NK-92 (cell line): ENCODE data around the gene TMA7B.
"Not testable (repeated sequence)": the region's sequence is repeated elsewhere in the genome, so short reads cannot be mapped to it uniquely, and the experiment has no call there.

Experiments used
- DNase-seq: peaks from one replicate; lab custom pipeline; 2025; ENCODE audit not compliant: unreplicated experiment; lab: John Stamatoyannopoulos, UW

The TMA7B gene

DNA sequence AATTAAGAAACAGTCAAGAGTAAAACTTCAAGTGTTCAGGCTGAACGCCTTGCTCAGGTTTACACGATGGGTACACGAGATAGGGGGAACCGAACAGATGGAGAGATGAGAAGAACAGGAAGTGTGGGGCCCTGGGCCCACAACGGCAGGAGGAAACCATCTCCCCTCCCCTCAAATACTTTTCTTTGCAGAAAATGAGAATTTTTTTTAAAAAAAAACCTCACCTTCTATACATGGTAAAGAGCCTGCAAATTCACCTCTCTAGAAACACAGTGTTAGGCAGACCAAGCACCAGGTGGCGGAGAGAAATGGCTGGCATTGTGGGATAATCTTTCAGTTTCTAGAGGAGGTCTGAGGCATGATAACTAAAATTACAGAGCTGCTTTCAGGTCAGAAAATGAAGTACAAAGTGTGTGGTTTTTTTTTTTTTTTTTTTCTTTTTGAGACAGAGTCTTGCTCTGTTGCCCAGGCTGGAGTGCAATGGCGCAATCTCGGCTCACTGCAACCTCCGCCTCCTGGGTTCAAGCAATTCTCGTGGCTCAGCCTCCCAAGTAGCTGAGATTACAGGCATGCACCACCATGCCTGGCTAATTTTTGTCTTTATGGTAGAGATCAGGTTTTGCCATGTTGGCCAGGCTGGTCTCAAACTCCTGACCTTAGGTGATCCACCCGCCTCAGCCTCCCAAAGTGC lies 8.4 kb upstream of the TMA7B start:
- not testable (repeated sequence) for DNase-seq

DNA sequence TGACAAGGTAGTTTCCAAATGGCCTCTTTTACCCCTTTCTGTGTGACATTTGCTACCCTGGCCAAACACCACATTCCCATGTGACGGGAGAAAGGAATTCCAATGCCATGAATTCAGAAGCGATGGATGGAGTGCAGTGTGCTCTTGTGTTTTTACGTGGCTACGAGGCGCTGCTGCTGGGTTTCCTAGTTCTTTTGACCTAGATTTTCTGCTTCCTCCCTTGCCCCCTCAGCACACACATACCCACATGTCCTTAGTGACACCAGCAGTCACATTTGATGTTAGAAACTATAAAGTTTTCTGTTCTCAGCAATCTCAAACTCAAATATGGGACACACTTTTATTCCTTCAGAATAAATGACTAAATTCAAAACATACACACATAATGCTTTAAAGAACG lies 7.8 kb upstream of the TMA7B start:
- no peak for DNase-seq

DNA sequence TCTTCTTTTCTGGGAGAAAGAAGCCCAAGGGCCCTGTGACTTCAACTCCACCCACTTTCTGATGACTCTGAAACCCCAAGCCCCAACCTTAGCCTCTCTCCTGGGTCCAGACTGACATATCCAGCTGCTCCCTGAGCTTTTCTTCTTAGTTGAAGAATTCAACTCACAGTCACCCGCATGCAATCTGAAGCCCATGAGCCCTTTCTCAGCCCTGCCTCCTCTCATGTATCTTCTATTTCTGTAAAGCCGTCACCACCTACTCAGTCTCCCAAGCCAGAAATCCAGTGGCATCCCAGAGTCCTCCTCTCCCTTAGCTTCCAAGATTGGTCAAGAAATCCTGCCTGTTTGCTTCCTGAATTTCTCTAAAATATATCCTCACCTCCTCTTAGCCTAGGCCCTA lies 7.1 kb upstream of the TMA7B start:
- no peak for DNase-seq

DNA sequence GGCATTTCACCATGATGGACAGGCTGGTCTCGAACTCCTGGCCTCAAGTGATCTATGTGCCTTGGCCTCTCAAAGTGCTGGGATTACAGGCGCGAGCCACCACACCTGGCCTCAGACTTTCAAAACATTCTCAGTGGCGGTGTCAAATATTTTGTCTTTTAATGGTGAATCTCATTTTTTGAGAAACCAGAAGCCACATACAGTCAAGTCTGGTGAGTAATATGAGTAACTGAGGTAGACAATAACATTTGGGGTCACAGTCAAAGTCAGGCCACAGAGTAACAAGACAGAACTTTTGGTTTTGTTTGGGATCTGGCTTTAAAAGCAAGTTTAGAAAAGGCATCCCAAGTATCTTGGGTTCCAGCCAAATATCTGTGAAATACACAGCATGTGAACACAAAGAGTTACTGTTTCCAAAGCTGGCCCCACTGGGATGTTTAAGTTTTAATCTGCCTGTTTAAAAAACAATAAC lies 5.6 kb upstream of the TMA7B start:
- DNase-seq: no peak

DNA sequence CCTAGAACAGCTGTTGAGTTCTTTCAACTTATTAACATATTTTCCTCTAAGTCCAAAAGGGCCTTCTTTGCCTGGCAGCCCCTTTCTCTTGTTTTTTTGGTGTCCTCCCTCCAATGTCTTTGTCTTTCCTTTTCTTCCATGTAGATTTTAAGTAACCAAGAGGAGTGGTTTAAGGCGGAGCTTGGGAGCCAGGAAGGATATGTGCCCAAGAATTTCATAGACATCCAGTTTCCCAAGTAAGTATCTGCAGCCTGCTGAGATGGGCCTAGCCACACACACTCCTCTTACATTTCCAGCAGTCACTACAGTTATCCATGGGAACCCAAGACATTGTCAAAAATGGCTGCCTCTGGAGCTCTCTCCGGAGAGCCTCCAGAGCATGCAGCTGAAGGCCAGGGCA lies 4.5 kb upstream of the TMA7B start:
- no peak for DNase-seq

DNA sequence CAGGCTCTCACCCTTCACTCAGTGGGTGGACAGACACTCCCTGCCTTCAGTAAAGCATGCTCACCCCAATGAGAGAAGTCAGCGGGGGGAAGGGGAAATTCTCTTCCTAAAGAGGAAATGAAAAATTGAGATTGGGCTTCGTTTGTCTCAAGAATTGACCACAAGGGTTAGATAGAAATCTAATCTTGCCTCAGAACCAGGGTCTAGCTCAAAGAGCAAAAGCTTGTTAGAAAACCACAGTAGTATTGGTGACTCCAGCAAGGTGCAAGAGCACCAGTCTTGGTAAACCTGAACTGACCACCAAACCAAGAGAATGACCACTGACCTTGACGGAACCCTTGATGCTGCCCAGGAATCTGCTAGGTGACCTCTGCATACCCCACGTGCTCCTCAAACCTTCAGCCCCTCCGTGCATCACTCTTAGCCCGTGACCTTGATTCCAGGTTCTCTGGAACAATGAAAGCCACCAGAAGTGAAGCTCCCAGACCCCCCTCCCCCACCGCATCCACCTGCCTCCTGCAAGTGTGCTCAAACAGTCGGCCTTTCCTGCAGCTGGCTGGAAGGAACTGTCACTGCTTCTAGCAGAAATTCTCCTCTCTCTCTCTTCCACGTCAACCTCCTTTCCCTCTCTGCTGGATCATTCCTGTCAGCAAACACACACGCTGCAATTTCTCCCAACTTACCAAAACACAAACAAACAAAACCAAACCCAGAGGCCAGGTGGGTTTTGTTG lies 3.1 kb upstream of the TMA7B start:
- no peak for DNase-seq

DNA sequence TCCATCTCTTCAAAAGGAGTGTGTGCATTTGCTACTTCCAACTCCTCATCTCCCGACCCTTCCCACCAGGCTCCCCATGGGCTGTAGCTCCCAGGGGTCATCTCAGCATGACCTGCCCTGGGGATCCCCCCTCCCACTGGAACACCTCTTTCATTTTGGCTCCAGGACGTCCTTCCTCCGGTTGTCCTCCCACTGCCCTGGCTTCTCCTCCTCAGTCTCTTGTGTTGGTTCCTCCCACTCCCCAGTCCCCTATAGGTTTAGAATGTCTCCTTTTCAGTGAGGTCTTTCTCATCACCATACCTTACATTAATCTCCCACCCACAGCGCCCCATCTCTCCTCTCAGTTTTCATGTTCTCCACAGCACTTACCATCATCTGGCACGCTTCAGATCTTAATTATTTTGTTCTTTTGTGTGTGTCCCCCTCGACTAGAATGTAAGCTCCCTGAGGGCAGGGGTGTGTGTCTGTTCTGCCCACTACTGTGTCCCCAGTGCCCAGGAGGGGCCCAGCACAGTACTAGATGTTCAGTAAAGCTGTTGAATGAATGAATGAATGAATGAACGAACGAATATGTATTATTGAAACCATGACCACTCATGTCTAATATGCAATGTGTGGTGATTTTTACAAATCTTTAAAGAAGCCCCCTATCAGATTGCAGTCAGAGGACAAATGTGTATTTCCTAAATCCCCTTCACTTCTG lies 2.0 kb upstream of the TMA7B start:
- DNase-seq: no peak

DNA sequence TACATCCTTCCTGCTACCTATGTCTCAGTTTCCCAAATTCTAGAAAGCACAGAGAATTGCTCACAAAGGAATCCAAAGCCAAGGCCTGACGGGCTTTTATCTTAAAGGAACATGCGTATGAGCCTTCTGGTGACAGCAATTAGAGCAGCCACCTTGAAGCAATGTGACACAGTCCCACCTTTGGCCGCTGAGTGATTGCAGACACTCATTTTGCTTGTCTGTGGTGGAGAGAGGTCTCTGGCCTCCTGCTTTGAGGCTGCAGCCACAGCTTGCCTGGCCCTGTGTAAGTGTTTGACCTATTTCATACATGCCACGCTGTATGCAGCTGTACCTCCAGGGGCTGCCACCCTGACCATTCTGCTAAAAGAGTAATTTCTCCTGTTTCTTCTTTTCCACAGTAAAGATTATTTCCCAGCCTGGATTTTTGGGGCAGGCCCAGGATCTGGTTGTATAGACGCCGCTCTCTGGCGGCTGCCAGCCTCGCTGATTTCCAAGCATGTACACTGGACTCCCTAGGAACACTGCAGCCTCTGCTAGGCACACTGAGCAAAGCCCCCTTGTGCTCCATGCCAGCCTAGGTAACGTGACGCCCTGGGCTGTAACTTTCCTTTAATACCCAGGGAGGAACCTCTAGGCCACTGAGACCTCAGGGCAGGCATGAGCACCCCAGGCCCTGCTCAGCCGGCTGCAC lies 1.1 kb upstream of the TMA7B start:
- DNase-seq: no peak

DNA sequence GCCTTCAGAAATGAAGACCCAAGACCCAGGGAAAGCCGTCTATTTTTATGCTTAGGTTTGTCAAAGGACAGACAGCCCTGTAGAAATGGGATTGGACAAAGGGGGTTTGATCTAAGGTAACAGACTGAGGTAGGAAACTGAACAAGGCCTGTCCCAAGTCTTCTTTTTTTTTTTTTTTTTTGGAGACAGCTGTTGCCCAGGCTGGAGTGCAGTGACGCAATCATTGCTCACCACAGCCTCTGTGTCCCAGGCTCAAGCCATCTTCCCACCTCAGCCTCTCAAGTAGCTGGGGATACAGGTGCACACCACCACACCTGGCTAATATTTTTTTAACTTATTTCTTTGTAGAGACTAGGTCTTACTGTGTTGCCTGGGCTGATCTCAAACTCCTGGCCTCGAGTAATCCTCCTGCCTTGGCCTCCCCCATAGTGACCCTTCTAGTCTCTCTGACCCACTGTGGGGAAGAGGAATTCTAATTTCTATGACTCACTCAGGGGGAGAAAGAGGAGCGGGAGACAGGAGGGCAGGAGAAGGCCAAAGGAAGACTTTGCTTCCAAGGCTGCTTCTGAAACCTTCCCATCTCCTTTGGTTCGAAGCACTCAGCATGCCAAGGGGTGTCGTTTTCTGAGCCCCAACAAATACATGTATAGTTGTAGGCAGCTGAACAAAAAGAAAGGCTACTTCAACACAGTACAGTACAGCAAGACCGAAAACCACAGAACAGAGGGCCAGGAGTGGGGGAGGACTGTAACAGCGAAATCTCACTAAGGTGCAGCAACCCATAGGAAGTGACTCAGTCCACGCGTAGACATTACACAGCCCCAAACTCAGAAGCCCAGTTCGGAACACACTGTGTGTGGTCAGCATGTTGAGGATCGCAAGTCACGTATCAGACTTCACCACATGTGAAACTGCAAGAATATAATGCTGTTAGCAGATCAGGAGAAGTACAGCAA lies 872 bp downstream of the TMA7B start:
- DNase-seq: no peak

DNA sequence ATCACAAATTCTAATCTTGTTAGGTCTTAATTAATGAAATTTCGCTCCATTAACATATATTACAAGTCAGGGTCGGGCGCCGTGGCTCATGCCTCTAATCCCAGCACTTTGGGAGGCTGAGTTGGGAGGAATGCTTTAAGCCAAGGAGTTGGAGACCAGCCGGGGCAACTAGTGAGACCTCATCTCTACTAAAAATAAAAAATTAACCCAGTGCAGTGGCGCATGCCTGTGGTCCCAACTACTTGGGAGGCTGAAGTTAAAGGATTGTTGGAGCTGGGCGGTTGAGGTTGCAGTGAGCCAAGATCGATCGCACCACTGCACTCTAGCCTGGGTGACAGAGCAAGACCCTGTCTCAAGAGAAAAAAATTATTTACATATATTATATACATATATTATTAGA lies 1.9 kb downstream of the TMA7B start:
- DNase-seq: no peak

DNA sequence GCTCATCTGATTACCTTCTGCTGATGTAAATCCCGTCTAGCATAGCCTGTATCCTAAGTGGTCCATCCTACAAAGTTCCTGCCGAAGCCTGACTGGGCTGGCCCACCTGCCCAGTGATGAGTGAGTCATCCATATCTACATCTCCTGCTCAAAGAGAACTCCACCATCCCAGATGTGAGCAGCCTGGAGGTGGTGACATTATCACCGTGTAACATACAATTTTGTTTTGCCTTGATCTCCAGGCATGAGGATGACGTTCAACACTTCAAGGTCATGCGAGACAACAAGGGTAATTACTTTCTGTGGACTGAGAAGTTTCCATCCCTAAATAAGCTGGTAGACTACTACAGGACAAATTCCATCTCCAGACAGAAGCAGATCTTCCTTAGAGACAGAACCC lies 5.6 kb downstream of the TMA7B start:
- no peak for DNase-seq

DNA sequence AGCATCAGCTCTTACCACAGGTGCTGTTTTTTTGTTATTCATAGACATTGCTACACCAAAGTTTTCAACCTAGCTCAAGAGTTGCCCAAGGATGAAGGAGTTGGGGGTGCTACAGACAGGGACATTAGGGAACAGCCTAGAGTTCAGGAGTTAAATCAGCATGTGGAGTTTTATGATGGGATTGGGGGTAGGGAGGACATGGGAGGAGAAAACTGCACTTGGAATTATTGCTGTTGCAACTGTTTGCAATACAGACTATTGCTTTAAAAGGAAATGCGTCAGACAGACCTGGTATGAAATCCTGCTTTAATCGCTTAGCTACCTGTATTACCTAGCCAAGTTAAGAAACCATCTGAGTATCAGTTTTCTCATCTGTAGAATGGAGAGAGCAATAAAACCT lies 6.3 kb downstream of the TMA7B start:
- no peak for DNase-seq

DNA sequence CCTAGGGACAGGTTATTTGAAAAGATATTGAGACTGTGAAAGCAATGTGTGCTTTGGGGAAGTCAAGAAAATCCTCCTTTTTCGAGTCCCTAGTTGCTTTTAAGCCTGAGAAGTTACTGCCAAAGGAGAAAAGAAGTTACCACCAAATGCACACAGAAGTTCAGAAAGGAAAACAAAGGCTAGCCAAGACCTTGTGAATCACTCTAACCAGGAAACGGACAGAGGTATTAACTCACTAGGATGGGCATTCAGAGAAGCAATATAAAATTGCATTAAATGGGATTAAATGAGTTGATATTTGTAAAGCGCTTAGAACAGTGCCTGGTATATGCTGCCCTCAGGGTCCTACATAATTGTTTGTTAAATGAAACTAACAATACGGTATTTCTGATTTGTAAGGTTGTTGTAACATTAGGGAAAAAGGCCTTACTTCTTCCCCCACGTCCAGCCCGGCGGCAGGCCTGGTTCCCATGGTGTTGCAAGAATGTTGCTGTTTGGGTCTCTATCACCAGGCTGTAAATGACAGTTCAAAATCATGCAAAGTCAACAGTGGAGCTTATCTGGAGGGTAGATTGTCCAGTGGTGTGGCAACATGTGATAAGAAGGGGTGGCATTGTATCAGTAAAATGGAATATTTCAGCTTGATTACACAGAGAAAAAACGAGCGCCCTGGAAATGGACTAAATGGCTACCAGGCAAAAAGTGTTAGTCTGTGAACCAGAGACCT lies 7.1 kb downstream of the TMA7B start:
- DNase-seq: no peak

DNA sequence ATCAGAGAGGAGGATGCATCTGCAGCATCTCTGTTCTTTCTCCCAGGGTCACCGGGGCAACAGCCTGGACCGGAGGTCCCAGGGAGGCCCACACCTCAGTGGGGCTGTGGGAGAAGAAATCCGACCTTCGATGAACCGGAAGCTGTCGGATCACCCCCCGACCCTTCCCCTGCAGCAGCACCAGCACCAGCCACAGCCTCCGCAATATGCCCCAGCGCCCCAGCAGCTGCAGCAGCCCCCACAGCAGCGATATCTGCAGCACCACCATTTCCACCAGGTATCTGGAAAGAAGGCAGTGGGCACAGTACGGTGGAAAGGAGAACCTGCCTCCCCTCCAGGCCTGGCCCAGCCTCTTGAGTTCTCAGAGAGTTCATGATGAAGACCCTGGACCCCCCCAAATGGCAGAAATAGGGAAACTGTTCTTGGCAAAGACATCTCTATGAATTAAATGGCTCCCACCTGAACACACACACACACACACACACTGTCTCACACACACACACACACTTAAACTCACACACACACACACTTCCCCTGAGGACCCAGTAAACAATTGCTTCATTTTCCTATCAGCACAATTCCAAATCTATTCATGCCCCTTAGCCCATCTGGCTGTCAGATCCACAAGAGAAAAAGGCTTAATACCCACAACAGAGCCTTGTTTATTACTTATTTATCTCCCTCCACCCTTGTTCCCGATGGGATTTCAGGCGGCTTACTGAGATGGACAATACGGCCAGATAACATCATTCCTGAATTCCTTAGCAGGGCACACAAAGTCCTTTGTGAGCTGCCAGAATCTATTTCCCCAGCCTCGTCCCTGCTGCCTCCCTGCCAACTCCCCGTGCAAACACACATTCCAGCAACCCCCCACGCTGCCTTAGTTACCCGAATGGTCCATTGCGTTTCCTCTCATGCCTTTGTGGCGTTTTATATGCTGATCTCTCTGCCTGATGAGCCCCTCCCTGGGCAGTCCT lies 8.1 kb downstream of the TMA7B start:
- no peak for DNase-seq

DNA sequence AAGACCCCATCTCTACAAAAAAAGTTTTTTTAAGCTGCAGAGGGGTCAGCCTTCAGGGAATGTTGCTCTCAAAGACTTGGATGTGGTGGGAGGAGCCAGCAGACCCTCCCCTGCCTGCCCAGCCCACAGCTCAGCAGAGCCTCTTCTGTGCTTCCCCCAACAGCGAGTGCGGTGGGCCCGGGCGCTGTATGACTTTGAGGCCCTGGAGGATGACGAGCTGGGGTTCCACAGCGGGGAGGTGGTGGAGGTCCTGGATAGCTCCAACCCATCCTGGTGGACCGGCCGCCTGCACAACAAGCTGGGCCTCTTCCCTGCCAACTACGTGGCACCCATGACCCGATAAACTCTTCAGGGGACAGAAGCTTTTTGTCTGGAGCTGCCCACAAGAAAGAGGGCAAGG lies 10.5 kb downstream of the TMA7B start:
- DNase-seq: no peak

DNA sequence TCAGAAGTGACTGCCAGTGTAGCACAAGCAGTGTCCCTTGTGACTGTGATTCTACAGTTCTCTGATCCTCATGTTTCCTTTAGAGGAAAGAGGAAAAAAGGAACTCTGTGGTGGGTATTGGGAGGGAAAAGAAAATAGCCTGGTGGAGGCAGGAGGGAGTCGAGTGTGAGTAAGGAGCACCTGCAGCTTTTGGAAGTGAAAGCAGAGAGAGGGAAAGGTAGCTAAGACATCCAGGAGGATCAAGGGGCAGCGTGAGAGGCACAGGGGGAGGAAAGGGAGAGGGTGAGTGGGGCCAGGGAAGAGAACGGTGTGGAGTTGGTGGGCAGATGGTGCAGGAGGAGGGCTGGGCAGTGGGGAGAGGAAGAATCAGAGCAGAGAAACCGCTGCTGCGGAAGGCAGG lies 12.4 kb downstream of the TMA7B start:
- no peak for DNase-seq

DNA sequence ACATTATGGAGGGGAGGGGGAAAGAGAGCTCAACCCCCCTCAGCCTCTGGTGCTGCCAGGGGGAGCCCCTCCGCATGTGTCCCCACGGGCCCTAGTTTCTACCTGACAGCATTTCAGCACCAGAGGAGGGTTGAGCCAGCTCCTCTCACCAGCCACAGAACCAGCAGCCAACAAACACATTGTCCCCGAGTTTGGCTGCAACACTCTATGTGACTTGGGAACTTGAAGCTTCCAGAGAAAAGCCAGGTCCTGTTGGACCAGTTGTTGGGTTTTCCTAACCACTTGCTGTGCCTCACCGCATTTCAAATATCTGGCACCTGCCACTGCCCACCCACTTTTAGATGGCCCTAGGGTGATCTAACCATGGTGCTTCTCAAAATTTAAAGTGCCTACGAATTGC lies 13.5 kb downstream of the TMA7B start:
- DNase-seq: no peak

DNA sequence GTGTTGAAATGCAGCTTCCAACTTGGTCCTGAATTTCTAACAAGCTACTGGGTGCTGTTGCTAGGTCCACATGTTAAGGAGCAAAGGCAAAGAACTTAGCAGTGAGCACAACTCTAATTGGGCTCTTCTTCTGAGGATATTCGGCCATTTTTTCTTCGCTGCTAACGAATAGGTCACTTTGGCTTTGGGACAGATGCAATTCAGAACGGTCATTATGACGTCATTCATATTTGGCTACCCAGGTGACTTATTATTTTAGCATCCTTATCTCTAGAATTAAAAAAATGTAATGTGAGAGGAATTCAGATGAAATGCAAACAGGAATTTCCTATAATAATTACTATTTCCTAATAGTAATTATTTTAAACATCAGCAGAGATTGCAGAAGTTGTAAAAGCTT lies 13.9 kb downstream of the TMA7B start:
- no peak for DNase-seq

DNA sequence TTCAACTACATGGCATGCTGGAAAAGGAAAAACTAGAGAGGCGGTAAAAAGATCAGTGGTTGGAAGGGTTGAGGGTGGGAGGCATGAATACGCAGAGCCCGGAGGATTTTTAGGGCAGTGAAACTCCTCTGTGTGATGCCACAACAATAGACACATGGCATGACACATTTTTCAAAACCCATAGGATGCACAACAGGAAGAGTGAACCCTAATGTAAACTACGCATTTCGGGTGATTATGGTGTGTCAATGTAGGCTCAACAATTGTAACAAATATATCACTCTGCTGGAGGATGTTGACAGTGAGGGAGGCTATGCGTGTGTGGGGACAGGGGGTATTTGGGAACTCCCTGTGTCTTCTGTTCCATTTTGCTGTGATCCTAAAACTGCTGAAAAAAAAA lies 18.9 kb downstream of the TMA7B start:
- DNase-seq: no peak
